H9 (cell line): ENCODE data around the gene BCL7B. TPM values are rescaled to one million over a fixed set of nuclear protein-coding genes. Genes with fewer than 3 reads are reported as not detected.

Experiments used
- DNase-seq: peaks from one replicate; pipeline ENCODE4 v3.0.0-alpha.2; 2017
- H2AFZ ChIP-seq: one replicate; pipeline ENCODE4 v1.6.1; 2013; ENCODE audit warnings: mild to moderate bottlenecking, low read length, control low read depth, moderate library complexity
- H2AK5ac ChIP-seq: 2 replicates; pipeline ENCODE4 v1.6.1; 2013; ENCODE audit warnings: low read length, control low read depth, mixed read lengths; ENCODE audit not compliant: insufficient read length
- H2BK120ac ChIP-seq: one replicate; pipeline ENCODE4 v1.6.1; 2013; ENCODE audit warnings: low read depth, mild to moderate bottlenecking, low read length, control low read depth, inconsistent platforms; ENCODE audit not compliant: poor library complexity, severe bottlenecking
- H2BK12ac ChIP-seq: 2 replicates; pipeline ENCODE4 v1.6.1; 2013; ENCODE audit warnings: low read length, control low read depth, mixed read lengths, low read depth; ENCODE audit not compliant: insufficient read length
- H2BK15ac ChIP-seq: 2 replicates; pipeline ENCODE4 v1.6.1; 2013; ENCODE audit warnings: low read depth, low read length, control low read depth
- H2BK20ac ChIP-seq: one replicate; pipeline ENCODE4 v1.6.1; 2013; ENCODE audit warnings: low read depth, mild to moderate bottlenecking, low read length, control low read depth, inconsistent platforms; ENCODE audit not compliant: poor library complexity, severe bottlenecking
- H2BK5ac ChIP-seq: 2 replicates; pipeline ENCODE4 v1.6.1; 2013; ENCODE audit warnings: low read length, control low read depth, mixed read lengths; ENCODE audit not compliant: insufficient read length
- H3K14ac ChIP-seq: 2 replicates; pipeline ENCODE4 v1.6.1; 2013; ENCODE audit warnings: low read length, control low read depth; ENCODE audit not compliant: insufficient read depth
- H3K18ac ChIP-seq: 2 replicates; pipeline ENCODE4 v1.6.1; 2013; ENCODE audit warnings: low read depth, mild to moderate bottlenecking, mixed read lengths, low read length, control low read depth; ENCODE audit not compliant: insufficient read length
- H3K23ac ChIP-seq: 2 replicates; pipeline ENCODE4 v1.6.1; 2013; ENCODE audit warnings: low read length, control low read depth, mixed read lengths, low read depth; ENCODE audit not compliant: insufficient read length
- H3K23me2 ChIP-seq: 2 replicates; pipeline ENCODE4 v1.6.1; 2013; ENCODE audit warnings: low read depth, mild to moderate bottlenecking, mixed read lengths, low read length, control low read depth; ENCODE audit not compliant: insufficient read length, poor library complexity, severe bottlenecking
- H3K27ac ChIP-seq: 2 replicates; pipeline ENCODE4 v1.5.1; 2013; ENCODE audit warnings: low read length, control low read depth, mixed read lengths, low read depth; ENCODE audit not compliant: insufficient read length
- H3K27me3 ChIP-seq: 2 replicates; pipeline ENCODE4 v1.6.1; 2013; ENCODE audit warnings: low read length, control low read depth, inconsistent platforms; ENCODE audit not compliant: insufficient read depth
- H3K4ac ChIP-seq: 2 replicates; pipeline ENCODE4 v1.6.1; 2013; ENCODE audit warnings: low read depth, mild to moderate bottlenecking, control low read depth, inconsistent platforms, low read length, moderate library complexity
- H3K4me1 ChIP-seq: 2 replicates; pipeline ENCODE4 v1.6.1; 2013; ENCODE audit warnings: low read length, control low read depth, inconsistent platforms; ENCODE audit not compliant: insufficient read depth
- H3K4me2 ChIP-seq: 2 replicates; pipeline ENCODE4 v1.6.1; 2013; ENCODE audit warnings: low read length, control low read depth, mixed read lengths; ENCODE audit not compliant: insufficient read length, insufficient read depth
- H3K56ac ChIP-seq: 2 replicates; pipeline ENCODE4 v1.6.1; 2013; ENCODE audit warnings: low read depth, mild to moderate bottlenecking, mixed read lengths, low read length, control low read depth; ENCODE audit not compliant: insufficient read length
- H3K79me1 ChIP-seq: 2 replicates; pipeline ENCODE4 v1.6.1; 2013; ENCODE audit warnings: low read depth, mild to moderate bottlenecking, moderate library complexity, low read length, control low read depth, inconsistent platforms; ENCODE audit not compliant: insufficient read depth, poor library complexity, severe bottlenecking
- H3K79me2 ChIP-seq: 2 replicates; pipeline ENCODE4 v1.6.1; 2013; ENCODE audit warnings: low read length, control low read depth, inconsistent platforms; ENCODE audit not compliant: insufficient read depth
- H3K9ac ChIP-seq: 2 replicates; pipeline ENCODE4 v1.6.1; 2013; ENCODE audit warnings: low read length, control low read depth, mixed read lengths; ENCODE audit not compliant: insufficient read length; ENCODE audit errors: extremely low read depth
- H3K9me3 ChIP-seq: one replicate; pipeline ENCODE4 v1.6.1; 2013; ENCODE audit warnings: low read depth, low read length, inconsistent platforms; ENCODE audit not compliant: control insufficient read depth
- H3T11ph ChIP-seq: one replicate; pipeline ENCODE4 v1.6.1; 2013; ENCODE audit warnings: mild to moderate bottlenecking, low read length, control low read depth, inconsistent platforms
- H4K20me1 ChIP-seq: one replicate; pipeline ENCODE4 v1.6.1; 2013; ENCODE audit not compliant: control insufficient read depth, insufficient read length, insufficient read depth
- H4K5ac ChIP-seq: 2 replicates; pipeline ENCODE4 v1.6.1; 2013; ENCODE audit warnings: low read depth, mild to moderate bottlenecking, mixed read lengths, low read length, control low read depth; ENCODE audit not compliant: insufficient read length
- H4K8ac ChIP-seq: replicated peaks from 2 replicates; pipeline ENCODE4 v1.6.1; 2013; ENCODE audit warnings: low read length, control low read depth, mixed read lengths, low read depth; ENCODE audit not compliant: insufficient read length
- H4K91ac ChIP-seq: 2 replicates; pipeline ENCODE4 v1.6.1; 2013; ENCODE audit warnings: low read depth, mild to moderate bottlenecking, moderate library complexity, mixed read lengths, low read length, control low read depth; ENCODE audit not compliant: insufficient read length
- H3K27ac Mint-ChIP-seq, 3 experiments: 2 replicates in 2 of 3; 3 replicates in 1 of 3; pipeline ENCODE4 v1.8.0; 2020 to 2021; ENCODE audit warnings: mixed read lengths in 3 of 3, mild to moderate bottlenecking in 1 of 3, moderate library complexity in 1 of 3
- H3K27me3 Mint-ChIP-seq: 2 replicates; pipeline ENCODE4 v1.8.0; 2021; ENCODE audit warnings: low read depth, mild to moderate bottlenecking, moderate library complexity, mixed read lengths
- H3K36me3 Mint-ChIP-seq, 3 experiments: 2 replicates in 2 of 3; 3 replicates in 1 of 3; pipeline ENCODE4 v1.8.0; 2020 to 2021; ENCODE audit warnings: low read depth in 3 of 3, mixed read lengths in 3 of 3; ENCODE audit not compliant: insufficient read depth in 1 of 3
- H3K4me1 Mint-ChIP-seq, 2 experiments: 2 replicates each; pipeline ENCODE4 v1.8.0; 2020; ENCODE audit warnings: mixed read lengths in 2 of 2
- H3K4me3 Mint-ChIP-seq, 2 experiments: 2 replicates in 1 of 2; 3 replicates in 1 of 2; pipeline ENCODE4 v1.8.0; 2020 to 2021; ENCODE audit warnings: mild to moderate bottlenecking in 2 of 2, mixed read lengths in 2 of 2, moderate library complexity in 1 of 2
- H3K9me3 Mint-ChIP-seq, 2 experiments: 2 replicates in 1 of 2; 3 replicates in 1 of 2; pipeline ENCODE4 v1.8.0; 2020; ENCODE audit warnings: mild to moderate bottlenecking in 2 of 2, mixed read lengths in 2 of 2, moderate library complexity in 1 of 2
- CTCF ChIP-seq: fragments of 200-600 bp; sonication (generic); conservative IDR thresholded peaks from 3 replicates; pipeline ENCODE4 v1.8.0; 2021; ENCODE audit warnings: antibody characterized with exemption, mild to moderate bottlenecking
- WGBS: extraction: QIAGEN DNeasy Blood & Tissue Kit; methylation state at CpG from one replicate; pipeline ENCODE4 v1.1.7; 2013; ENCODE audit warnings: missing lambda C conversion rate, low lambda C conversion rate, mixed read lengths; ENCODE audit not compliant: insufficient read length; ENCODE audit errors: extremely low coverage; 5-methylcytosine and 5-hydroxymethylcytosine counted together
- total RNA-seq: library from RNA; stranded (reverse); gene quantifications from 2 replicates; pipeline ENCODE4 v1.2.1, GENCODE V29; 2021

Gene BCL7B
- total RNA-seq, 1 experiment from 2014 or later, result 48.9 TPM

GRCh38 chr7:73522105-73522872 is 35.2 kb downstream of the BCL7B start, which contains the start of gene BAZ1B:
Gene BAZ1B (minus strand): TSS chr7:73522293. CDS start chr7:73521933, 360 bp downstream.
- Histone ChIP-seq H3K4ac (no peak within 1 kb of the TSS; the same call in 1 of the 2 replicates), H3K27me3 (no peaks in the 10 kb centered on the region), H2AFZ (no peak within 1 kb of the TSS), H4K8ac (no peak within 1 kb of the TSS), H2BK5ac (peak within 1 kb of the TSS; percentile 49), H2BK12ac (no peak within 1 kb of the TSS), H3T11ph (no peak within 1 kb of the TSS), H4K20me1 (no peaks in the 10 kb centered on the region), H2BK120ac (no peak within 1 kb of the TSS), H3K4me1 (no peaks in the 10 kb centered on the region), H3K56ac (no peak within 1 kb of the TSS), H2BK20ac (no peak within 1 kb of the TSS), H3K79me1 (peaks cover 2% of the 10 kb centered on the region), H2BK15ac (no peak within 1 kb of the TSS), H3K23me2 (peaks cover 12% of the 10 kb centered on the region), H3K9ac (peak within 1 kb of the TSS; percentile 94), H3K79me2 (peaks cover 37% of the 10 kb centered on the region), H3K4me2 (peak within 1 kb of the TSS; percentile 94), H3K23ac (no peak within 1 kb of the TSS), H3K18ac (peak within 1 kb of the TSS; percentile 93), H3K9me3 (no peaks in the 10 kb centered on the region), H2AK5ac (no peak within 1 kb of the TSS), H4K5ac (no peak within 1 kb of the TSS), H4K91ac (no peak within 1 kb of the TSS), H3K27ac (peak within 1 kb of the TSS; percentile 4), H3K14ac (peak within 1 kb of the TSS; percentile 99)
- peak within 1 kb of the TSS; percentile 99 to 100 (median 99) for H3K27ac Mint-ChIP-seq
- TF ChIP-seq CTCF, result peak; percentile 26; the same call in 1 of the 3 replicates
- no peaks in the 10 kb centered on the region; a peak in 1 of 5 replicates for H3K9me3 Mint-ChIP-seq
- no CpG with 5 or more reads among the region's 71 CpGs for WGBS
- H3K4me1 Mint-ChIP-seq, result peaks cover 27 to 31% of the 10 kb centered on the region in 2 experiments
- peak; percentile 98 for DNase-seq
- peak within 1 kb of the TSS; percentile 91 to 96 for H3K4me3 Mint-ChIP-seq
- peaks cover 17 to 35% (median 31%) of the 10 kb centered on the region in 3 experiments for H3K36me3 Mint-ChIP-seq
- no peaks in the 10 kb centered on the region for H3K27me3 Mint-ChIP-seq
